ENCODE data around the gene EIF6. TPM values are rescaled to one million over a fixed set of nuclear protein-coding genes. Genes with fewer than 3 reads are reported as not detected.
"Not testable (repeated sequence)": the region's sequence is repeated elsewhere in the genome, so short reads cannot be mapped to it uniquely, and the experiment has no call there.

The EIF6 gene
- total RNA-seq, 2 experiments from 2014 or later, result 104 to 109 TPM

GRCh38 chr20:35320396-35321126 is 36.0 kb upstream of the EIF6 start:
- Mint-ChIP-seq H3K36me3 (ENCODE audit: low read depth) (peaks cover 9% of the 10 kb centered on the region), H3K4me3 (no peak overlapping the region), H3K27ac (no peak overlapping the region), H3K9me3 (ENCODE audit: insufficient read depth) (no peaks in the 10 kb centered on the region), H3K27me3 (ENCODE audit: low read depth) (no peaks in the 10 kb centered on the region), H3K4me1 (ENCODE audit: low read depth) (peaks cover 21% of the 10 kb centered on the region)
- CTCF ChIA-PET, result interaction anchor here (1.3 to 8.6 kb wide), 3 partner anchors 8 to 14 kb away, joined by 5 to 84 read pairs (median 13); no protein-coding TSS in a partner anchor
- ATAC-seq (no peak), DNase-seq (no peak)
- POLR2A ChIA-PET, result interaction anchor here (0.7 kb wide), 1 partner anchor 622 kb away, joined by 3 read pairs; no protein-coding TSS in a partner anchor

- ChIA-PET CTCF (interaction anchor here (1.9 to 8.6 kb wide), 2 partner anchors 10 to 14 kb away, joined by 13 to 84 read pairs; no protein-coding TSS in a partner anchor), POLR2A (no interaction called here)
- H3K4me3 Mint-ChIP-seq, result no peak overlapping the region
- DNase-seq (no peak), ATAC-seq (no peak)
- H3K4me1 Mint-ChIP-seq (ENCODE audit: low read depth), result peaks cover 28% of the 10 kb centered on the region
- no peaks in the 10 kb centered on the region for H3K9me3 Mint-ChIP-seq (ENCODE audit: insufficient read depth)
- H3K27ac Mint-ChIP-seq, result no peak overlapping the region
- H3K36me3 Mint-ChIP-seq (ENCODE audit: low read depth), result peaks cover 9% of the 10 kb centered on the region
- H3K27me3 Mint-ChIP-seq (ENCODE audit: low read depth), result no peaks in the 10 kb centered on the region
These were observed 35.3 kb upstream of the EIF6 start for GRCh38 chr20:35319871-35320197.

- H3K4me1 Mint-ChIP-seq (ENCODE audit: low read depth), result peaks cover 33% of the 10 kb centered on the region
- DNase-seq (no peak), ATAC-seq (no peak)
- no peak overlapping the region for H3K27ac Mint-ChIP-seq
- H3K4me3 Mint-ChIP-seq, result no peak overlapping the region
- ChIA-PET CTCF (interaction anchor here (1.0 to 8.6 kb wide), 4 partner anchors 10 to 25 kb away, joined by 4 to 84 read pairs (median 14); no protein-coding TSS in a partner anchor), POLR2A (no interaction called here)
- peaks cover 10% of the 10 kb centered on the region for H3K36me3 Mint-ChIP-seq (ENCODE audit: low read depth)
- H3K9me3 Mint-ChIP-seq (ENCODE audit: insufficient read depth), result no peaks in the 10 kb centered on the region
- H3K27me3 Mint-ChIP-seq (ENCODE audit: low read depth), result no peaks in the 10 kb centered on the region
These were observed 34.8 kb upstream of the EIF6 start for GRCh38 chr20:35319192-35319870.

GRCh38 chr20:35318502-35319157 is 34.1 kb upstream of the EIF6 start:
- ATAC-seq (no peak), DNase-seq (no peak)
- no peaks in the 10 kb centered on the region for H3K9me3 Mint-ChIP-seq (ENCODE audit: insufficient read depth)
- peaks cover 35% of the 10 kb centered on the region for H3K4me1 Mint-ChIP-seq (ENCODE audit: low read depth)
- no peak overlapping the region for H3K4me3 Mint-ChIP-seq
- H3K27me3 Mint-ChIP-seq (ENCODE audit: low read depth), result no peaks in the 10 kb centered on the region
- H3K36me3 Mint-ChIP-seq (ENCODE audit: low read depth), result peaks cover 13% of the 10 kb centered on the region
- peak overlapping the region; percentile 41 for H3K27ac Mint-ChIP-seq
- POLR2A ChIA-PET, result no interaction called here
- CTCF ChIA-PET, result interaction anchor here (0.7 to 8.6 kb wide), 6 partner anchors 11 to 1780 kb away, joined by 3 to 84 read pairs (median 4); partner anchors contain the start of genes EIF6 and GDF5

GRCh38 chr20:35317416-35318210 is 33.0 kb upstream of the EIF6 start:
- ChIA-PET POLR2A (no interaction called here), CTCF (interaction anchor here (0.7 to 8.6 kb wide), 5 partner anchors 11 to 1781 kb away, joined by 3 to 84 read pairs (median 3); partner anchors contain the start of genes EIF6 and GDF5)
- Mint-ChIP-seq H3K27ac (no peak overlapping the region), H3K36me3 (ENCODE audit: low read depth) (peaks cover 16% of the 10 kb centered on the region), H3K9me3 (ENCODE audit: insufficient read depth) (no peaks in the 10 kb centered on the region), H3K27me3 (ENCODE audit: low read depth) (no peaks in the 10 kb centered on the region), H3K4me3 (no peak overlapping the region), H3K4me1 (ENCODE audit: low read depth) (peaks cover 37% of the 10 kb centered on the region)
- ATAC-seq (no peak), DNase-seq (no peak)

- Mint-ChIP-seq H3K27ac (peak overlapping the region; percentile 66), H3K36me3 (ENCODE audit: low read depth) (peaks cover 22% of the 10 kb centered on the region), H3K4me1 (ENCODE audit: low read depth) (peaks cover 50% of the 10 kb centered on the region), H3K4me3 (no peak overlapping the region), H3K9me3 (ENCODE audit: insufficient read depth) (no peaks in the 10 kb centered on the region), H3K27me3 (ENCODE audit: low read depth) (no peaks in the 10 kb centered on the region)
- CTCF ChIA-PET, result interaction anchor here (8.6 kb wide), 1 partner anchor 10 kb away, joined by 84 read pairs; no protein-coding TSS in a partner anchor
- POLR2A ChIA-PET, result no interaction called here
- no peak for DNase-seq
- ATAC-seq, result no peak
These were observed 31.5 kb upstream of the EIF6 start for GRCh38 chr20:35316086-35316485.

GRCh38 chr20:35315632-35316020 is 31.1 kb upstream of the EIF6 start:
- not testable (repeated sequence) for H3K9me3 Mint-ChIP-seq (ENCODE audit: insufficient read depth); H3K27me3 Mint-ChIP-seq (ENCODE audit: low read depth); DNase-seq; H3K4me3 Mint-ChIP-seq; ATAC-seq
- ChIA-PET CTCF (interaction anchor here (1.1 to 2.0 kb wide), 3 partner anchors 11 to 132 kb away, joined by 3 to 16 read pairs (median 5); no protein-coding TSS in a partner anchor), POLR2A (interaction anchor here (1.0 kb wide), 1 partner anchor 14 kb away, joined by 3 read pairs; no protein-coding TSS in a partner anchor)
- Mint-ChIP-seq H3K27ac (peak overlapping the region; percentile 75), H3K36me3 (ENCODE audit: low read depth) (peaks cover 22% of the 10 kb centered on the region), H3K4me1 (ENCODE audit: low read depth) (peaks cover 53% of the 10 kb centered on the region)

GRCh38 chr20:35314816-35315631 is 30.5 kb upstream of the EIF6 start:
- ChIA-PET CTCF (interaction anchor here (1.1 to 2.0 kb wide), 3 partner anchors 11 to 133 kb away, joined by 3 to 16 read pairs (median 5); no protein-coding TSS in a partner anchor), POLR2A (interaction anchor here (1.0 kb wide), 1 partner anchor 14 kb away, joined by 3 read pairs; no protein-coding TSS in a partner anchor)
- Mint-ChIP-seq H3K36me3 (ENCODE audit: low read depth) (peaks cover 21% of the 10 kb centered on the region), H3K27me3 (ENCODE audit: low read depth) (no peaks in the 10 kb centered on the region), H3K4me1 (ENCODE audit: low read depth) (peaks cover 53% of the 10 kb centered on the region), H3K4me3 (no peak overlapping the region), H3K9me3 (ENCODE audit: insufficient read depth) (no peaks in the 10 kb centered on the region), H3K27ac (peak overlapping the region; percentile 75)
- peak; percentile 58 for ATAC-seq
- no peak for DNase-seq

- H3K36me3 Mint-ChIP-seq (ENCODE audit: low read depth), result peaks cover 26% of the 10 kb centered on the region
- ChIA-PET POLR2A (no interaction called here), CTCF (interaction anchor here (1.0 to 2.1 kb wide), 4 partner anchors 8 to 127 kb away, joined by 3 to 7 read pairs (median 5); no protein-coding TSS in a partner anchor)
- no peaks in the 10 kb centered on the region for H3K9me3 Mint-ChIP-seq (ENCODE audit: insufficient read depth)
- no peak for DNase-seq
- no peak for ATAC-seq
- H3K27me3 Mint-ChIP-seq (ENCODE audit: low read depth), result no peaks in the 10 kb centered on the region
- peak overlapping the region; percentile 17 for H3K27ac Mint-ChIP-seq
- no peak overlapping the region for H3K4me3 Mint-ChIP-seq
- H3K4me1 Mint-ChIP-seq (ENCODE audit: low read depth), result peaks cover 43% of the 10 kb centered on the region
These were observed 27.7 kb upstream of the EIF6 start for GRCh38 chr20:35312318-35312717.

- ChIA-PET POLR2A (no interaction called here), CTCF (interaction anchor here (1.0 to 2.1 kb wide), 3 partner anchors 8 to 18 kb away, joined by 5 to 7 read pairs (median 5); no protein-coding TSS in a partner anchor)
- Mint-ChIP-seq H3K36me3 (ENCODE audit: low read depth) (peaks cover 26% of the 10 kb centered on the region), H3K4me1 (ENCODE audit: low read depth) (peaks cover 47% of the 10 kb centered on the region), H3K27ac (no peak overlapping the region), H3K9me3 (ENCODE audit: insufficient read depth) (no peaks in the 10 kb centered on the region), H3K4me3 (no peak overlapping the region), H3K27me3 (ENCODE audit: low read depth) (no peaks in the 10 kb centered on the region)
- DNase-seq (no peak), ATAC-seq (no peak)
These were observed 27.2 kb upstream of the EIF6 start for GRCh38 chr20:35311822-35312221.

Data from activated CD8-positive, alpha-beta T cell treated with anti-CD3 and anti-CD28 coated beads, Interleukin-2, amount 10 ng/mL, durations not matched to agents 7 days and 5 days (primary cell).